ENCODE results near the gene CSAG3. TPM values are rescaled to one million over a fixed set of nuclear protein-coding genes. Genes with fewer than 3 reads are reported as not detected.
"Not testable (repeated sequence)": the region's sequence is repeated elsewhere in the genome, so short reads cannot be mapped to it uniquely, and the experiment has no call there.

CSAG3 gene
- polyA plus RNA-seq, 1 of the 3 experiments (the other 2 are of a cell fraction): 72.2 TPM

- H3K9me3 ChIP-seq; H3K9ac ChIP-seq; H3F3A ChIP-seq (replicated peaks; ENCODE audit: insufficient read depth); DNase-seq; H4K20me1 ChIP-seq (ENCODE audit: insufficient read depth); H3K9me2 ChIP-seq; H3K4me1 ChIP-seq (ENCODE audit: control insufficient read depth in 1 of 2, insufficient read depth in 2 of 2, low read depth in 1 of 2, low read length in 1 of 2); CTCF ChIA-PET; H3K4me2 ChIP-seq; H3K27ac ChIP-seq (ENCODE audit: low read depth in 2 of 2, low read length in 1 of 2); H3K79me2 ChIP-seq (ENCODE audit: insufficient read depth); H2AFZ ChIP-seq (ENCODE audit: low read depth); H3K36me3 ChIP-seq (replicated peaks in 1 of 2; ENCODE audit: control insufficient read depth in 1 of 2, insufficient read depth in 2 of 2, low read length in 1 of 2); H3K4me3 ChIP-seq (ENCODE audit: low read depth in 2 of 2, low read length in 1 of 2); POLR2A ChIA-PET; H3K27me3 ChIP-seq (ENCODE audit: insufficient read depth): not testable (repeated sequence)
- 72% methylated on average over 7 of the region's 9 CpGs for WGBS (ENCODE audit: low lambda C conversion rate)
These were observed 7.5 kb downstream of the CSAG3 start for GRCh38 chrX:152766562-152766961.

- H3K4me1 ChIP-seq (ENCODE audit: control insufficient read depth in 1 of 2, insufficient read depth in 2 of 2, low read depth in 1 of 2, low read length in 1 of 2); H3K27ac ChIP-seq (ENCODE audit: low read depth in 2 of 2, low read length in 1 of 2); H3K27me3 ChIP-seq (ENCODE audit: insufficient read depth); POLR2A ChIA-PET; H3K9ac ChIP-seq; H3K4me2 ChIP-seq; H3K36me3 ChIP-seq (replicated peaks in 1 of 2; ENCODE audit: control insufficient read depth in 1 of 2, insufficient read depth in 2 of 2, low read length in 1 of 2); H3K9me3 ChIP-seq; H3K79me2 ChIP-seq (ENCODE audit: insufficient read depth); H3F3A ChIP-seq (replicated peaks; ENCODE audit: insufficient read depth); H4K20me1 ChIP-seq (ENCODE audit: insufficient read depth); H3K9me2 ChIP-seq; H2AFZ ChIP-seq (ENCODE audit: low read depth); CTCF ChIA-PET; DNase-seq: not testable (repeated sequence)
- peak within 1 kb of the TSS in 1 of 2 experiments; percentile 24; a peak in 1 of 4 replicates for H3K4me3 ChIP-seq (ENCODE audit: low read depth in 2 of 2, low read length in 1 of 2)
- WGBS (ENCODE audit: low lambda C conversion rate): no CpG with 5 or more reads among the region's 29 CpGs
These were observed 10.7 kb downstream of the CSAG3 start, which contains the start of gene MAGEA6 for GRCh38 chrX:152769549-152770289. MAGEA6 (minus strand) TSS chrX:152769689; CDS start chrX:152767650, 2,039 bp downstream.

GRCh38 chrX:152787062-152787461 lies 28.0 kb downstream of the CSAG3 start:
- H3K4me2 ChIP-seq; H3F3A ChIP-seq (replicated peaks; ENCODE audit: insufficient read depth); H3K4me1 ChIP-seq (ENCODE audit: control insufficient read depth in 1 of 2, insufficient read depth in 2 of 2, low read depth in 1 of 2, low read length in 1 of 2); H3K9ac ChIP-seq; H3K9me2 ChIP-seq; H4K20me1 ChIP-seq (ENCODE audit: insufficient read depth); H3K36me3 ChIP-seq (replicated peaks in 1 of 2; ENCODE audit: control insufficient read depth in 1 of 2, insufficient read depth in 2 of 2, low read length in 1 of 2); CTCF ChIA-PET; H3K79me2 ChIP-seq (ENCODE audit: insufficient read depth); H3K27ac ChIP-seq (ENCODE audit: low read depth in 2 of 2, low read length in 1 of 2); DNase-seq; POLR2A ChIA-PET; H3K4me3 ChIP-seq (ENCODE audit: low read depth in 2 of 2, low read length in 1 of 2); H2AFZ ChIP-seq (ENCODE audit: low read depth); H3K9me3 ChIP-seq; H3K27me3 ChIP-seq (ENCODE audit: insufficient read depth): not testable (repeated sequence)
- no CpG with 5 or more reads among the region's 3 CpGs for WGBS (ENCODE audit: low lambda C conversion rate)

- Histone ChIP-seq H3K4me1 (ENCODE audit: control insufficient read depth in 1 of 2, insufficient read depth in 2 of 2, low read depth in 1 of 2, low read length in 1 of 2) (no peaks in the 10 kb centered on the region), H3K9me2 (no peaks in the 10 kb centered on the region), H3K27ac (ENCODE audit: low read depth in 2 of 2, low read length in 1 of 2) (no peak overlapping the region), H3K4me2 (no peak overlapping the region), H3K36me3 (replicated peaks in 1 of 2; ENCODE audit: control insufficient read depth in 1 of 2, insufficient read depth in 2 of 2, low read length in 1 of 2) (no peaks in the 10 kb centered on the region), H3K9ac (no peak overlapping the region), H3K27me3 (ENCODE audit: insufficient read depth) (no peaks in the 10 kb centered on the region), H2AFZ (ENCODE audit: low read depth) (no peak overlapping the region), H3F3A (replicated peaks; ENCODE audit: insufficient read depth) (no peaks in the 10 kb centered on the region), H3K9me3 (no peaks in the 10 kb centered on the region), H4K20me1 (ENCODE audit: insufficient read depth) (no peaks in the 10 kb centered on the region), H3K79me2 (ENCODE audit: insufficient read depth) (no peaks in the 10 kb centered on the region), H3K4me3 (ENCODE audit: low read depth in 2 of 2, low read length in 1 of 2) (no peak overlapping the region)
- ChIA-PET CTCF (interaction anchor here (0.6 to 1.1 kb wide), 2 partner anchors 127 to 157 kb away, joined by 3 read pairs; no protein-coding TSS in a partner anchor), POLR2A (no interaction called here)
- no peak for DNase-seq
- WGBS (ENCODE audit: low lambda C conversion rate): 71% methylated on average over 1 of the region's 1 CpG
- TF ChIP-seq RCOR1 (IDR thresholded peaks at IDR 0.05; ENCODE audit: low read length) (no peak), MXI1 (IDR thresholded peaks at IDR 0.05; ENCODE audit: low read depth, low read length) (no peak), JUND (IDR thresholded peaks at IDR 0.05) (no peak), RFX5 (IDR thresholded peaks at IDR 0.05; ENCODE audit: low read length) (no peak), MEF2A (IDR thresholded peaks at IDR 0.05; ENCODE audit: borderline replicate concordance, low read depth) (no peak), FOSL2 (IDR thresholded peaks at IDR 0.05; ENCODE audit: borderline replicate concordance, low read depth) (no peak), GATA2 (CRISPR knock-in tag; IDR thresholded peaks at IDR 0.05) (no peak), EZH2phosphoT487 (IDR thresholded peaks at IDR 0.05; ENCODE audit: borderline replicate concordance, low read depth) (no peak), REST (IDR thresholded peaks at IDR 0.05; ENCODE audit: low read depth, low read length) (no peak), TCF12 (IDR thresholded peaks at IDR 0.05) (no peak)
These were observed 39.9 kb downstream of the CSAG3 start for GRCh38 chrX:152798945-152799344.
